ENCODE results near the gene SLC6A3.

Gene SLC6A3

GRCh38 chr5:1473746-1474145 is 28.5 kb upstream of the SLC6A3 start:
- no peak for TF ChIP-seq POLR2A (IDR thresholded peaks at IDR 0.05; ENCODE audit: low read depth, low read length)
- DNase-seq (ENCODE audit: insufficient read length, low spot score), result no peak
- FAIRE-seq, result no peak

DNA sequence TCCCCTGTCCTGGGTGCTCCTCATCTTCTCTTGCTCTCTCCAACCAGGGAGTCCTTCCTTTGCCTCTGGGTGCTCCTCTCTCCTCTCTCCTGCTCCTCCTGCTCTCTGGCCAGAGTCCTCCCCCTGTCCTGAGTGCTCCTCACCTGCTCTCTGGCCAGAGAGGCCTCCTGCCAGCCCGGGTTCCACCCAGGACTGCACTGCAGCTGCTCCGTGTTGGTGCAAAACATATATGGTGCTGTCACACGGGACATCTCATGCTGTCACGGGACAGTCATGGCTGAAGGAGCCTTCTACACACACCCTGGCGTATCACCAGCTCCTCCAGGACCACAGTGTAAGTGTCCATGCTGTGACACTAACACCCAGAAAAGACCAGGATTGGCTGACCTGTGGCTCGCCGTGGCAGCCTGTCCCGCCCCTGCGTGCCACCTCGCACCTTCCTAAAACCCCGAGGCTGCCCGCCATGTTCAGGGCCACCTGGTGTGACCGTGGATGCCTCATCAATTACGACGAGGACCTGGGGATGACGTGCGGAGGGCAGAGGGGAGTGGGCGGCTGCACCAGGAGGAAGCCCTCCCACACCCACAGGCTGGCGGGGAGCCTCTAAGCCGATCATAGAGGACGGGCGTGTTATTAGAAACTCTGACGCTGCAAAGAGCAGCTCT is 27.9 kb upstream of the SLC6A3 start:
- DNase-seq (ENCODE audit: insufficient read length, low spot score) (no peak), FAIRE-seq (no peak)
- TF ChIP-seq POLR2A (IDR thresholded peaks at IDR 0.05; ENCODE audit: low read depth, low read length), result no peak

GRCh38 chr5:1471997-1472963 is 27.0 kb upstream of the SLC6A3 start:
- no peak for FAIRE-seq
- DNase-seq (ENCODE audit: insufficient read length, low spot score), result no peak
- no peak for TF ChIP-seq POLR2A (IDR thresholded peaks at IDR 0.05; ENCODE audit: low read depth, low read length)

GRCh38 chr5:1471240-1471853 is 26.1 kb upstream of the SLC6A3 start:
- no peak for TF ChIP-seq POLR2A (IDR thresholded peaks at IDR 0.05; ENCODE audit: low read depth, low read length)
- no peak for FAIRE-seq
- DNase-seq (ENCODE audit: insufficient read length, low spot score), result no peak

DNA sequence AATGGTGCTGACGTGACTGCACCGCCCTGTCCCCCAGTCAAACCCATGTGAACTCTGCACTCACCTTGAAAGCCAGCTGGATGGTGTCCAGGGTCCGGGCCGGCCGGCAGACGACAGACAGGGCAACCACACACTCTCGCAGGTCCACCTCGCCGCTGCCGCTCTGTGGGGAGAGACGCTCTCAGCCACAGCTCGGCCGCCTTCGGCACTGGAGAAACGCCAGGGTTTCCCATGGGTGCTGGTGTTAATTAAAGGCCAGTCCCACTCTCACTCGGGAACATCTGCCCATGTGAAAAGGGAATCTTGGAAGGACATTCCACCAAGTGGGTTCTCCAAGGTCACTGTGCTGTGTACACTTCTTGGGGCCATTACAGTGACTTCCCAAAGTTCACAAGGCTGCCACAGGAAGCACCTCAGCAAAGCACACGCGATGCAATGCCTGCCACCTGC is 25.5 kb upstream of the SLC6A3 start:
- FAIRE-seq, result no peak
- no peak for DNase-seq (ENCODE audit: insufficient read length, low spot score)
- TF ChIP-seq POLR2A (IDR thresholded peaks at IDR 0.05; ENCODE audit: low read depth, low read length), result no peak

- no peak for TF ChIP-seq POLR2A (IDR thresholded peaks at IDR 0.05; ENCODE audit: low read depth, low read length)
- FAIRE-seq (no peak), DNase-seq (ENCODE audit: insufficient read length, low spot score) (no peak)
Measured at GRCh38 chr5:1468629-1469527, 23.6 kb upstream of the SLC6A3 start.

GRCh38 chr5:1468247-1468612 is 23.0 kb upstream of the SLC6A3 start:
- FAIRE-seq (no peak), DNase-seq (ENCODE audit: insufficient read length, low spot score) (no peak)
- no peak for TF ChIP-seq POLR2A (IDR thresholded peaks at IDR 0.05; ENCODE audit: low read depth, low read length)

- DNase-seq (ENCODE audit: insufficient read length, low spot score), result no peak
- no peak for FAIRE-seq
- no peak for TF ChIP-seq POLR2A (IDR thresholded peaks at IDR 0.05; ENCODE audit: low read depth, low read length)
Measured at GRCh38 chr5:1467341-1468246, 22.4 kb upstream of the SLC6A3 start.

DNA sequence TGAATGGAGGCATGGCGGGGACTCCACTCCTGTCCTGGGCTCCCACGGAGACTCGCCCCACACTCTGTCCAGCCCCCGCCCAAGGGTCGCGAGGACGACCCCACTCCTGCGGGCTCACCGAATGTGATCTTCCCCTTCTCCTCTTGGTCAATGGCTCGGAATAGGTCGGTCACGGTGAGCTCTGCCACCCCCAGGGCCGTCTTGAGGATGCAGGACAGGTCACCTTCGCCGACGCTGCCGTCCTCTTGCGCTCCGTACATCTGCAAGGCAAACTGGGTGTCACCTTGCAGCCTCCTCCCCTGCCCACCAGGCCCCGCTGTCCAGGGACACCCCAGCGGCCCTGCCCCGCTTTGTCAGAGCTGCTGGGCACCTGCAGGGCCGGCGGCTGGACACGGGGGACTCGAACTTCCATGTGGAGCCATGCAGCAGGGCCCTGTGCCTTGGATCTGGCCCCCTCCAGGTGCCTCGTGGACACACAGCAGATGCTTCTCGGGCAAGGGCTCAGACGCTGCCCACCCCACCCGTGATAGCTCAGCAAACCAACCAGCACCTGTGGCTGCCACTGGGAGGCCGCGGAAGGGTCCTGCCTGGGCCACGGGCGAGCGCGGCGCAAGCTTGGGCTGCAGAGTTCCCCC is 21.5 kb upstream of the SLC6A3 start:
- TF ChIP-seq POLR2A (IDR thresholded peaks at IDR 0.05; ENCODE audit: low read depth, low read length), result no peak
- DNase-seq (ENCODE audit: insufficient read length, low spot score) (no peak), FAIRE-seq (no peak)

DNA sequence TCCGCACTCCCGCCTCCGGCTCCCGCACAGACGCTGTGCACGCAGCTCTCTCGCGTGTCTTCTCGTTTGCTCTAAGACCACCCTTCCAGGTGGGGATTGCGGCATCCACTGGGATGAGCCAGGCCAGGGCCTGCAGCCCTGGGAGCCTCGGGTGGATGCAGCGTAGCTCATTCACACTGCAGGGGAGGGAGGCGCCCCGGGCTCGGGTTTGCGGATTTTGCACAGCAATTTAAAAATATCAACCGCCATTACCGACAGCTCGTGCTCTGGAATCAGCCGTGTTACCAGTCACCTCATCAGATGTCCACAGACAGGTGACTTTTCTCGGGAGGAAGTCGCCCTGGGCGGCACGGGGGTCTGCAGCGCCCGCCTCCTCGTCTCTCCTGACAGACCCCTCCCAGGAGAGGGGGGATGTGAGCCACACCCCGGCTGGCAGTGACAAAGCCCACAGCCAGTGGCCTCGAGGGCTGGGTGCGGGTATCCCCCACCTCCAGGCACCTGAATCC is 20.8 kb upstream of the SLC6A3 start:
- DNase-seq (ENCODE audit: insufficient read length, low spot score), result no peak
- TF ChIP-seq POLR2A (IDR thresholded peaks at IDR 0.05; ENCODE audit: low read depth, low read length), result no peak
- no peak for FAIRE-seq

- DNase-seq (ENCODE audit: insufficient read length, low spot score), result no peak
- no peak for FAIRE-seq
- TF ChIP-seq POLR2A (IDR thresholded peaks at IDR 0.05; ENCODE audit: low read depth, low read length), result no peak
Measured at GRCh38 chr5:1465117-1465516, 19.9 kb upstream of the SLC6A3 start.

- DNase-seq (ENCODE audit: insufficient read length, low spot score), result no peak
- FAIRE-seq, result no peak
- TF ChIP-seq POLR2A (IDR thresholded peaks at IDR 0.05; ENCODE audit: low read depth, low read length), result no peak
Measured at GRCh38 chr5:1464511-1464910, 19.3 kb upstream of the SLC6A3 start.
